ENCODE measurements around the gene OR52I2.

OR52I2 gene

GRCh38 chr11:4581443-4581842 is at the start of gene OR52I2:
Gene OR52I2 (plus strand): TSS chr11:4581743.
- no peak for DNase-seq

GRCh38 chr11:4539603-4540219 is 41.8 kb upstream of the OR52I2 start:
- peak; percentile 4 for DNase-seq

- DNase-seq: no peak
These were observed 40.5 kb upstream of the OR52I2 start for GRCh38 chr11:4541071-4541470.

- no peak for DNase-seq
These were observed 38.0 kb upstream of the OR52I2 start for GRCh38 chr11:4543561-4543960.

- no peak for DNase-seq
These were observed 36.7 kb upstream of the OR52I2 start, which contains the start of gene OR52M1 for GRCh38 chr11:4544891-4545290. Gene OR52M1 (plus strand): TSS chr11:4545191. CDS start chr11:4545191, 0 bp downstream.

GRCh38 chr11:4546878-4547277 is 34.7 kb upstream of the OR52I2 start:
- DNase-seq: no peak

- no peak for DNase-seq
These were observed 34.1 kb upstream of the OR52I2 start for GRCh38 chr11:4547416-4547815.

- DNase-seq: no peak
These were observed 30.1 kb upstream of the OR52I2 start for GRCh38 chr11:4551346-4551979.

- no peak for DNase-seq
These were observed 21.8 kb upstream of the OR52I2 start for GRCh38 chr11:4559527-4560440.

GRCh38 chr11:4560467-4560866 is 21.1 kb upstream of the OR52I2 start:
- DNase-seq: no peak

GRCh38 chr11:4565371-4565770 is 16.2 kb upstream of the OR52I2 start:
- no peak for DNase-seq

GRCh38 chr11:4569075-4569474 is 12.5 kb upstream of the OR52I2 start:
- DNase-seq: no peak

GRCh38 chr11:4576880-4577279 is 4.7 kb upstream of the OR52I2 start:
- no peak for DNase-seq

- DNase-seq: no peak
These were observed 3.8 kb upstream of the OR52I2 start for GRCh38 chr11:4577761-4578160.

- no peak for DNase-seq
These were observed 2.9 kb upstream of the OR52I2 start for GRCh38 chr11:4578624-4579023.

- no peak for DNase-seq
These were observed 1.4 kb upstream of the OR52I2 start for GRCh38 chr11:4580124-4580523.

GRCh38 chr11:4589017-4589416 is 7.5 kb downstream of the OR52I2 start:
- no peak for DNase-seq

- DNase-seq: no peak
These were observed 12.2 kb downstream of the OR52I2 start, which contains the start of gene OR52I1 for GRCh38 chr11:4593739-4594138. Gene OR52I1 (plus strand): TSS chr11:4594039. CDS start chr11:4594039, 0 bp downstream.

GRCh38 chr11:4605057-4605456 is 23.5 kb downstream of the OR52I2 start:
- no peak for DNase-seq

- peak; percentile 3 for DNase-seq
These were observed 24.9 kb downstream of the OR52I2 start for GRCh38 chr11:4606231-4607015.

GRCh38 chr11:4607096-4607495 is 25.6 kb downstream of the OR52I2 start:
- DNase-seq: no peak

- DNase-seq: peak; percentile 96
These were observed 26.5 kb downstream of the OR52I2 start, which contains the start of gene TRIM68 for GRCh38 chr11:4607781-4608666. Gene TRIM68 (minus strand): TSS chr11:4608231. CDS start chr11:4605504, 2,727 bp downstream.
